Tibial nerve (tissue), 4 donors: ENCODE measurements around the gene TMED1.

ENCODE experiments used
- CTCF ChIP-seq, 5 experiments: fragments of 200-600 bp in 3 of 5; fragments of 450-650 bp in 2 of 5; sonication (generic) in 3 of 5; IDR thresholded peaks; one replicate each; pipeline ENCODE4 v1.5.1; 2016 to 2019; ENCODE audit warnings: antibody characterized with exemption in 5 of 5, mild to moderate bottlenecking in 3 of 5, moderate library complexity in 2 of 5
- EP300 ChIP-seq, 2 donors: sonication (generic); formaldehyde crosslinking; IDR thresholded peaks; one replicate each; pipeline ENCODE4 v1.6.1; 2017; ENCODE audit warnings: antibody characterized with exemption in 2 of 2, mild to moderate bottlenecking in 1 of 2
- POLR2A ChIP-seq, 2 donors: fragments of 450-650 bp; IDR thresholded peaks; one replicate each; pipeline ENCODE4 v1.6.1; 2017; ENCODE audit warnings: antibody characterized with exemption in 2 of 2, mild to moderate bottlenecking in 2 of 2, moderate library complexity in 2 of 2

DNA sequence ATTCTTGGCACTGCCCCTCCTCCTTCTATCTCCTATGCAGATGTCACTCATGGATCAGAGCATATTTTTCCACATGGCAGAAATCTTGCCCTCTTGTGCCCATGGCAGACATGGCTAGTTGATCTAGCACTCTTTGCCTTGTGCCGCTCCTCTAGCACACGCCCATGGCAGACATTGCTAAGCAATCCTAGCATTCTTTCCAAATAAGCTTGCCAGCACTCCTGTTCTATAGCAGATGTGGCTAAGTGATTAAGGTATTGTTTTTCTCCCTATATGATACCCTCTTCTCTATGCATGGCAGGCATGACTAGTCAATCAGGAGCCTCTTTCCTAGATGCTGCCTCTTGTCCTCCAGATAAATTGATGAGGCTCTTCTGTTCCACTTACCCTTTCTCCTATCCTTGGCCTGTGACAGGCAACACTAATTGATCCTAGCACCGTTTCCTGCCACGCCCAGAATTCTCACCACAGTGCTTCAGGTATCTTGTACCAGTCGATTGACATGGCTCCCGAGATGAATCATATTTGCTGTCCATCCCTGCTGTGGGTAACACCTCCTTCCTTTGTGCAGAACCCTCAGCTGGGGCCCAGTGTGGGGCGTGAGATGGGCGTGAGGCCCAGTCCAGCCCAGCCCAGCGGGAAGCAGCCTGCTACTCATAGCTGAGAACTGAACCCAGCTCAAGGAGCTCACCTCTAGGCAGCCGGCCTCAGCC is 26.9 kb downstream of the TMED1 start:
- TF ChIP-seq CTCF (IDR thresholded peaks at IDR 0.05) (no peak), EP300 (IDR thresholded peaks at IDR 0.05) (no peak), POLR2A (IDR thresholded peaks at IDR 0.05) (no peak)
